ENCODE results near the gene ZDHHC14.

ZDHHC14 gene

GRCh38 chr6:157538168-157538567, 157.2 kb downstream of the ZDHHC14 start:
- DNase-seq = no peak

DNA sequence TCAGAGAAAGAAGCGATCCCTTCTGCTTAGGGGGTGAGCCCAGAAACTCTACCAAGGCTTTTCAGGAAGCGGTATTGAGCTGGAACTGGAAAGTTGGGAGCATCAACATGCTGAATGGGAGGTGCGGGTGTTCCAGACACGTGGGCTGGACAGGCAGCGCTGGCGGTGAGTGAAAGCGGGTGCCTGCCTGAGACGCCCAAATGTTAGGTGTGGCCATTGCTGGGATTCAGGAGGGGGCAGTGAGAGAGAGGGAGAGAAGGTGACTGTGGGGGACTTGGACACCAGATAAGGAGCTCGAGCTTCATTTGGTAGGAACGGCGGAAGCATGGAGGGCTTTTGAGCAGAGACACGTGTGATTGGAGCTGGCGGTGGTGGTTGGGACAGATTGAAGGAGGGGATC, 157.7 kb downstream of the ZDHHC14 start:
- DNase-seq = no peak

- DNase-seq = no peak
Measured at GRCh38 chr6:157539421-157539822, 158.4 kb downstream of the ZDHHC14 start.

GRCh38 chr6:157539900-157540752, 159.1 kb downstream of the ZDHHC14 start:
- no peak for DNase-seq

DNA sequence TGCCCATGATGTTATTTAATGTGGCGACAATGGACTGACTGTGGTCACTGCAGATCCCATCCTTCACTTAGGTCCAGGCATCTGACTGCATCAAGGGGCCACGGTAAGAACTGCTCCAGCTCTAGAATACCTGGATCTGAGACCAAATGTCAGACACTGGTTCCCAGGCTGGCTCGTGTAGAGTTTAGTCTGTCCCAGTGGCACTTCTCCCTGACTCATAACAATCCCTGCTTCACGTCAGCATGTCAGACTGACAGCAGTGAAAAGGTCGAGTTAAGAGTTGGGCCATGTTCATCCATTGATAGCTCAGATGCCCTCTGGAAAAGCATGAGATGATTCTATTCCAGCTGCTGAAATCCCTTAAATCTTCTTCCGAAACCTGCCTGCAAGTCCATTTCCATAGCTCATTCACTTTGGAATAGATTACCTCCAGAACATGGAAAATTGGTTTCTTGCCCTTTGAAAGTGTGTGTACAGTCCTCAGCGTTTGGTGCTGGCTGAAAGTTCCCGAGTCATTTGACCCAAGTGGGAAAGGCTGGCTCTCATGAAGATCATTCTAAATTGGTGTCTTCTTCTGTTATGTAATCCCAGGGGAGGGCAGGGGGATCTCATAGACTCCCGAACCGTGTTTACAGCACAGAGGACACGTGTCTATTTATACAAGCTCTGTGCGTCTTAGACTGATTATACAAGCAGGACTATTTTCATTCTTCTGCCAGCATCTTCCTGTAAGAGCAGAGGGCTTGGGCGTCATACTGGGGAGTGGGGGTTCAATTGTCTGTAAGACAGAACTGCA, 160.8 kb downstream of the ZDHHC14 start:
- DNase-seq = no peak

GRCh38 chr6:157542414-157543160, 161.6 kb downstream of the ZDHHC14 start:
- DNase-seq = no peak

GRCh38 chr6:157546321-157546720, 165.3 kb downstream of the ZDHHC14 start:
- no peak for DNase-seq

DNA sequence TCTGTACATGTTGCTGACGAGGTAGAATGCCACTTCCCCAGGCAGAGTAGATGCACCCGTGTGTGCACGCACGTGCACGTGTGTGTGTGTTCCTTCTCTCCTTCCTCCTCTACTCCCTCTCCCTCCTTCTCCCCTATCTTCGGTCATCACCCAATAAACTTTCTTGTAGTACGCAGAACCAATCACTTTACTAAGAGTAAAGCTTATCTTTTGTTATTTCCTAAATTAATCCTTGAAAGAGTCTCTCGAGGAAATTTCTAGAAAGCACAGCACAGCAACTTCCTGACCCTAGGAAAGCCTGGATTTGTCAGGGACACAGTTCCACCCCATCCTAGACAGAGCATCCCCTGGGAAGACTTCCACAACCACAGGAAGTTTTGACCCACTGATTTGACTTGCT, 166.1 kb downstream of the ZDHHC14 start:
- no peak for DNase-seq

DNA sequence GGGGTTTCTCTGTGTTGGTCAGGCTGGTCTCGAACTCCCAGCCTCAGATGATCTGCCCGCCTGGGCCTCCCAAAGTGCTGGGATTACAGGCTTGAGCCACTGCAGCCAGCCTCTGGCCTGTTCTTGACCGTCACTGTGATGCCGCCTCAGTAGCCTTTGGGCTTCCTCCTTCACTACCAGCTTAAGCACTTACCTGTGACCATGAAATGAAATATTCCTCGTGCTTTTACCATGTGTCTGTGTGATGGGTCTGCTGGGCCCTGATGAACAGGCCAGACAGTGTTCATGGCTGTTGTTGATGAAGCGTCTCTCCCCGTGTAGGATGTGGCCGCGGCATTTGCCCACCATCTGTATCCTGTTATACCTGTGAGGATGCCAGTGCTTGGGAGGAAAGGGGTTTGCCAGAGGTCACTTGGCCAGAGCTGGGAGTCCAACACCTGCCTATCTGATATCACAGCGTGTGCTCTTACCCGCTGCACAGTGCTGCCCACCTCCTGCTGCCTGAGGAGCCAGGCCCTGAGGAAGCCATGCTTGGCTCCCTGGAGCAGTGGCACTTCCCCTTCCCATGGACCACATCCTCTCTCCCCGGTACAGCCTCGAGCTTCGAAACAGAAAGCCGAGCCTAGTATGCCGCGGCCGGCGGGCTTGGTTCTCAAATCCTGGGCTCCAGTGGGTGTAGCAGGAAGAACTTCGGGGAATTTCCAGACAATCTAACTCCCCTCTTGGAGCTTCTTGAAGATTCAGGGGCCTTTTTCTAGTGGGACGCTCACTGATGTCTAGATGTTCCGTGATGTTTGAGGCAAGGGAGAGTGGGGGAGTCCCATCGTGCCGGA, 167.9 kb downstream of the ZDHHC14 start:
- no peak for DNase-seq

DNA sequence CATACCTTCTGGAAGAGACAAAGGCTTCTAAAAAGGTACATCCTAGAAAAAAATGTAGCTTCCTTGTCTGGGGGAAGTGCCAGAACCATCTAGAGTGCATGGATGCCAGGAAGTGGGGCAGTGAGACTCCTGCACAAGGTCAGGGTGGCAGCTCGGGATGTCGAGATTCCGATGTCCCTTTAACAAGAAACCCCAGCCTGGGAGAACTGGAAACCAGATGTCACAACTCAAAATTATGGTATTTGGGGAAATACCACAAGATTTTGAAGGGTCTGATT, 168.4 kb downstream of the ZDHHC14 start:
- no peak for DNase-seq

- DNase-seq = no peak
Measured at GRCh38 chr6:157550114-157550989, 169.4 kb downstream of the ZDHHC14 start.

GRCh38 chr6:157551041-157551832, 170.2 kb downstream of the ZDHHC14 start:
- no peak for DNase-seq

DNA sequence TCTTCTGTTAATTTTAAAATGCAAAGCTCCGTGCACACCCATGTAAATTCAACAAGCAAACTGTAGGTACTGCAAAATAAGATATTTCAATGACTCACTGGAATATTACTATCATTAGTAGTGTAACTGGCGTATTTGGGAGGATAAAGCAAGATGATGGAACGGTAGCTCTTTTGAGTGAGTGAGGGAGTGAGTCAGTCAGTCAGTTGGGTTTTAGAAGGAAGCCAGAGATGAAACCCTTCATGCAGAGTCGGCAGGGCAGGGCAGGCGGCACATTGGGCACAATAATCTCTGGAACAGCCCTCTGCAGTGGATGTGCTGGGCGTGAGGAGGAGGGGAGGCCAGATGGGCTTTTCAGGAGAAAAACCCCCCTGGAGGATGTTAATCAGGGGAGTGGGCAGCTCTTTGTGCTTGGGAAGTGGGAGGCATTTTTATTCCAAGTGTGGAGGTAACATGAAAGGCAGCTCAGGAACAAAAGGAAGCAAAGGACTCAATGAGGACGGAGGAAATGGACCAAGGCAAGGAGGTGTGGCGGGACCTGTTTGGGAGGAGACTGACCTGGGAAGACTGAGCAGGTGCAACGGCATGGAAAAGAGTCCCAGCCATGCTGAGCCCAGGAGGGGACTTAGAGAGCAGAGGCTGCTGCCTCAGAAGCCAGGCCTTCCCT, 171.2 kb downstream of the ZDHHC14 start:
- DNase-seq = no peak

DNA sequence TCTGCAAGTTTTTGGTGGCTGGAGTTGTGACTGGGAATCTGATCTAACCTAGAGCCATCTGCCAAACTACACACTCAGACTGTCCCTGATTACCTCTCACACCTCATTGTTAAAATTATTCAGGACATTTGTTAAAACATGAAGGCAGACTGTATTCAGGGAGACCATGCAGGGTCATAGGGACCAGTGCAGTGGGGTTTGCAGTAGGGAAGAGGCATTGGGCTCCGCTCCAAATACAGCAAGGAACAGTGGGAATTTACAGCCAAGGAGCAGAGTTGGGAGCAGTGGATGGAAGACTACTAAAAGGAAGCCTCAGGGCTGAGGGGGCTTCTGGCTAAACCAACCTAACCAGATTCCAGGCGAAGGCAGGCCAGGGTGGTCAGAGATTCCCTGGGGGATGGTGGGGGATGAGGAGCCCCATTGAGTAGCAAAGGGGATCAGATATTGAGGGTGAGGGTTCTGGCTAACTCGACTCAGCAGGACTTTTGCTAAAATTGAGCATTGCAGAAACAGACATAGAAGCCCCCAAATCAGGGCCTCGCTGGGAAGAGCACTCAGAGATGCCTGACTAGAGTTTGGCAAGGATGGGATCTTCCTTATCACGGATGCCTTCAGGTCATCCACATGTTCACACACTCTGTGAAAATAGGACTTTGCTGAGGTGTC, 172.0 kb downstream of the ZDHHC14 start:
- no peak for DNase-seq

GRCh38 chr6:157554747-157555146, 173.8 kb downstream of the ZDHHC14 start:
- DNase-seq = no peak

DNA sequence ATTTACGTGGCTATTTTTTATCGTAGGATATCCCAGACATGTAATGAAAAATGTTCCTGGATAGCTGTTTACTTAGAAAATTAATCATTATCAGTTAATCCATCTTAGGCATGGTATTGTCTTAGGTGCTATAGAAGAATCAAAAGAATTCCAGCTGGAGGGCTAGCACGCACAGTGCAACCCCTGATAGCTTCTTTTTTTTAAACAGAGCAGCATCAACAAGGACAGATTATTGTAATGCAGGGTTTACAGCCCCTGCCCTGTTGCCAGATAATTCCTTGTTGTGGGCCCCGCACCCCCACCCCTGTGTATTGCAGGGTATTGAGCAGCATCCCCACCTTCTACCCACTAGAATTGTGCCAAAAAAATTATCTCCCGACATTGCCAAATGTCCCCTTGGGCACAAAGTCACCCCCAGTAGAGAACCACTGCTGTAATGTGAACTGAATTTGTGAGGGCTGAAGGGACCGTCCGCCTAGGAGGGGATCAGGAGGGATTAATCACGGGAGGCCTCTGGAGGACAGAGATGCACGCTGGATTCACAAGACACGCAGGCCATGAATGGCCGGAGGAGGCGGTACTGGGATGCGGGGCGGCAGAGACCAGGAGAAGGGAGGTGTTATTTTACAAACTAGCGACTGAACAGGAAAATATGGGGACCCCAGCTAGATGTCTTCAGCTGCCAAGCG, 174.6 kb downstream of the ZDHHC14 start:
- no peak for DNase-seq

- no peak for DNase-seq
Measured at GRCh38 chr6:157556144-157556645, 175.2 kb downstream of the ZDHHC14 start.

DNA sequence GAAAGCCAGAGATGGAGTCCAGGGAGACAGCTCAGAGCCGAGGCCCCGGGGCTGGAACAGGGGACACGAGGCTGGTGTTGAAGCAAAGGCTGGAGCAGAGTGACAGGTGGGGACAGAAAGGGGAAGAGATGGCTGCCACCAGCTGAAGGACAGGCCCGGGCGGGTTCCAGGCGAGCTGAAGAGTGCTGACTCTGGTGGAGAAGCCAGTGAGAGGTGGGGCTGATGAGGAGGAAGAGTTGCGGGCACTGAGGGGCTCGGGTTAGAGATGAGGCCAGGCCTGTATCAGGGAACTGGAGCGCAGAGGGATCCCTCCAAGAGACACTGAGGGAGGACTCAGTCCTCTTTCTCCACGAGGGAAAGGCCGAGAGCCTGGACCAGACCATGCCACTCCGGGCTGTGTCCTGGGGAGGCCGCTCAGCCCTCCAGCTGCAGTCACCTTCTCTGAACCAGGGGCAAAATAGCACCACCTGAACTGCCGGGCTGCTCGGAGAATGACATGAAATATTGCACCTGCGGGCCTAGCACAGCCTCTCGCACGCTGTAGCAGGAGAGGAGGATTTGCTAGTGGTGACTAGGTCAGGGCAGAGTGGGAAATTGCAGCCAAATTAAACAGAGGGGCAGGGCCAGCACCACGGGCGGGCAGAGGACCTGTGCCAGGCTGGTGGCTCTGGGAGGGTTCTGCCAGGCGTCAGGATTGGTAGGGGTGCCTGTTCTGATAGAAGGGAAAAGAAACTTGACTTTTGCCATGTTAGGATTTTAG, 175.9 kb downstream of the ZDHHC14 start:
- no peak for DNase-seq

All from right forelimb (tissue), 1 donor.